Activated CD4-positive, alpha-beta T cell treated with anti-CD3 and anti-CD28 coated beads, Interleukin-2, amount 50 U/mL, for 4 hours (primary cell): ENCODE measurements around the gene CACNA1D.

Experiments
- DNase-seq, 2 experiments: peaks; one replicate each; pipeline ENCODE4 v3.0.0-alpha.2; 2020

CACNA1D gene

GRCh38 chr3:53763353-53763752, 268.9 kb downstream of the CACNA1D start:
- no peak for DNase-seq

- no peak for DNase-seq
Measured at GRCh38 chr3:53764026-53764775, 269.8 kb downstream of the CACNA1D start.

- no peak for DNase-seq
Measured at GRCh38 chr3:53765753-53766152, 271.3 kb downstream of the CACNA1D start.

- DNase-seq = no peak
Measured at GRCh38 chr3:53766706-53767105, 272.3 kb downstream of the CACNA1D start.

GRCh38 chr3:53768478-53769459, 274.4 kb downstream of the CACNA1D start:
- DNase-seq = no peak

- no peak for DNase-seq
Measured at GRCh38 chr3:53772562-53772961, 278.2 kb downstream of the CACNA1D start.

GRCh38 chr3:53773021-53773436, 278.6 kb downstream of the CACNA1D start:
- DNase-seq = no peak

- DNase-seq = no peak
Measured at GRCh38 chr3:53773611-53774368, 279.4 kb downstream of the CACNA1D start.

GRCh38 chr3:53774414-53774813, 280.0 kb downstream of the CACNA1D start:
- DNase-seq = no peak

GRCh38 chr3:53775018-53775417, 280.6 kb downstream of the CACNA1D start:
- DNase-seq = no peak

- no peak for DNase-seq
Measured at GRCh38 chr3:53775834-53776251, 281.4 kb downstream of the CACNA1D start.

- no peak for DNase-seq
Measured at GRCh38 chr3:53776494-53777101, 282.2 kb downstream of the CACNA1D start.

GRCh38 chr3:53777468-53777867, 283.1 kb downstream of the CACNA1D start:
- DNase-seq = no peak

- DNase-seq = no peak
Measured at GRCh38 chr3:53778153-53778552, 283.7 kb downstream of the CACNA1D start.

GRCh38 chr3:53780171-53780570, 285.8 kb downstream of the CACNA1D start:
- no peak for DNase-seq

GRCh38 chr3:53780806-53781205, 286.4 kb downstream of the CACNA1D start:
- no peak for DNase-seq

GRCh38 chr3:53787016-53787415, 292.6 kb downstream of the CACNA1D start:
- DNase-seq = no peak

- no peak for DNase-seq
Measured at GRCh38 chr3:53788038-53788437, 293.6 kb downstream of the CACNA1D start.

GRCh38 chr3:53789459-53789858, 295.0 kb downstream of the CACNA1D start:
- DNase-seq = no peak

GRCh38 chr3:53790470-53790869, 296.1 kb downstream of the CACNA1D start:
- DNase-seq = no peak

- no peak for DNase-seq
Measured at GRCh38 chr3:53791317-53791716, 296.9 kb downstream of the CACNA1D start.

GRCh38 chr3:53792866-53793265, 298.5 kb downstream of the CACNA1D start:
- no peak for DNase-seq

GRCh38 chr3:53794597-53794996, 300.2 kb downstream of the CACNA1D start:
- no peak for DNase-seq
